Measurements from ENCODE around the gene TOX4. TPM values are rescaled to one million over a fixed set of nuclear protein-coding genes. Genes with fewer than 3 reads are reported as not detected.
"Not testable (repeated sequence)": the region's sequence is repeated elsewhere in the genome, so short reads cannot be mapped to it uniquely, and the experiment has no call there.

Gene TOX4
- total RNA-seq, 1 experiment from 2014 or later, result 78.8 TPM

DNA sequence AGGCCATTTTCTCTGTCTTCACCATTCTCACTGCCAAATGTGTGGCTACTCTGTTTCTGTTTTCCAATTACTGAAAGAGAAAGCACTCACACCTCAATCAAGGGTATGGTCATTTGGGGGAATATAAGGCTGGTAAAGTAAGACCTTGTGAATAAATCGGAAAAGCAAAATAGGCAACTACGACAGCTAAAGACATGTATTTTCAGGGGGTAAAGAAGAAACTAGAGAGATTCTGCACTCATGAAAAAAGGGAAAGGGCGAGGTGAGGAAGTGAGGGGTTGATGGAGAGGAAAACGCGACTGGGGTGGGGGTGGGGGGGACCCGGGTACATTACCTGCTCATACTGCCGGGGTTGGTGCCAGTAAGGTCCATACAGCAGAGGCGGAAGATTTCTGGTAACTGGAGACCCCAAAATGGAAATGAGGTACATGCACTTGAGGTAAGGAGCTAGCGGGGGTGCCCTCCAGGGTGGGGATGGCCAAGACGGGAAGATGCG is 40.4 kb upstream of the TOX4 start:
- Mint-ChIP-seq H3K4me3 (ENCODE audit: unreplicated experiment) (peak overlapping the region; percentile 96), H3K27me3 (ENCODE audit: insufficient read depth, unreplicated experiment) (no peaks in the 10 kb centered on the region), H3K27ac (ENCODE audit: unreplicated experiment) (peak overlapping the region; percentile 94), H3K9me3 (ENCODE audit: unreplicated experiment) (no peaks in the 10 kb centered on the region), H3K4me1 (ENCODE audit: low read depth, unreplicated experiment) (peaks cover 13% of the 10 kb centered on the region), H3K36me3 (ENCODE audit: insufficient read depth, unreplicated experiment) (peaks cover 46% of the 10 kb centered on the region)
- CTCF ChIA-PET, result interaction anchor here (0.6 to 1.2 kb wide), 4 partner anchors 19 to 1277 kb away, joined by 3 to 17 read pairs (median 6); partner anchors contain the start of gene CHD8
- intact Hi-C loops (cut with micrococcal nuclease; ENCODE audit: unreplicated experiment), result loop anchor here (1.0 kb wide), 4 partner anchors 20 to 121 kb away; partner anchors contain the start of genes CHD8 and TOX4
- peaks cover 10% of the 10 kb centered on the region for H3K4me1 ChIP-seq
- H3K27me3 ChIP-seq (replicated peaks; ENCODE audit: control insufficient read depth, insufficient read depth, low read length), result no peaks in the 10 kb centered on the region
- no TSS peak for BruUV-seq (replicated peaks)
- TF ChIP-seq, protein P1, sequence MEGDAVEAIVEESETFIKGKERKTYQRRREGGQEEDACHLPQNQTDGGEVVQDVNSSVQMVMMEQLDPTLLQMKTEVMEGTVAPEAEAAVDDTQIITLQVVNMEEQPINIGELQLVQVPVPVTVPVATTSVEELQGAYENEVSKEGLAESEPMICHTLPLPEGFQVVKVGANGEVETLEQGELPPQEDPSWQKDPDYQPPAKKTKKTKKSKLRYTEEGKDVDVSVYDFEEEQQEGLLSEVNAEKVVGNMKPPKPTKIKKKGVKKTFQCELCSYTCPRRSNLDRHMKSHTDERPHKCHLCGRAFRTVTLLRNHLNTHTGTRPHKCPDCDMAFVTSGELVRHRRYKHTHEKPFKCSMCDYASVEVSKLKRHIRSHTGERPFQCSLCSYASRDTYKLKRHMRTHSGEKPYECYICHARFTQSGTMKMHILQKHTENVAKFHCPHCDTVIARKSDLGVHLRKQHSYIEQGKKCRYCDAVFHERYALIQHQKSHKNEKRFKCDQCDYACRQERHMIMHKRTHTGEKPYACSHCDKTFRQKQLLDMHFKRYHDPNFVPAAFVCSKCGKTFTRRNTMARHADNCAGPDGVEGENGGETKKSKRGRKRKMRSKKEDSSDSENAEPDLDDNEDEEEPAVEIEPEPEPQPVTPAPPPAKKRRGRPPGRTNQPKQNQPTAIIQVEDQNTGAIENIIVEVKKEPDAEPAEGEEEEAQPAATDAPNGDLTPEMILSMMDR (IDR thresholded peaks at IDR 0.05; ENCODE audit: insufficient read depth in 1 of 2, low read depth in 1 of 2, low read length in 1 of 2, severe bottlenecking in 1 of 2, unreplicated experiment in 1 of 2), result no peak
- POLR2A ChIA-PET, result interaction anchor here (0.6 to 1.2 kb wide), 6 partner anchors 12 to 90 kb away, joined by 3 to 35 read pairs (median 4); partner anchors contain the start of genes CHD8 and SALL2
- DNase-seq, result no peak
- H3K9me3 ChIP-seq, result no peaks in the 10 kb centered on the region
- no peaks in the 10 kb centered on the region; the same call in 1 of the 2 replicates for H3K36me3 ChIP-seq (ENCODE audit: control insufficient read depth, insufficient read depth, low read length)
- H3K4me3 ChIP-seq (ENCODE audit: low read depth, low read length), result peak overlapping the region; percentile 93

DNA sequence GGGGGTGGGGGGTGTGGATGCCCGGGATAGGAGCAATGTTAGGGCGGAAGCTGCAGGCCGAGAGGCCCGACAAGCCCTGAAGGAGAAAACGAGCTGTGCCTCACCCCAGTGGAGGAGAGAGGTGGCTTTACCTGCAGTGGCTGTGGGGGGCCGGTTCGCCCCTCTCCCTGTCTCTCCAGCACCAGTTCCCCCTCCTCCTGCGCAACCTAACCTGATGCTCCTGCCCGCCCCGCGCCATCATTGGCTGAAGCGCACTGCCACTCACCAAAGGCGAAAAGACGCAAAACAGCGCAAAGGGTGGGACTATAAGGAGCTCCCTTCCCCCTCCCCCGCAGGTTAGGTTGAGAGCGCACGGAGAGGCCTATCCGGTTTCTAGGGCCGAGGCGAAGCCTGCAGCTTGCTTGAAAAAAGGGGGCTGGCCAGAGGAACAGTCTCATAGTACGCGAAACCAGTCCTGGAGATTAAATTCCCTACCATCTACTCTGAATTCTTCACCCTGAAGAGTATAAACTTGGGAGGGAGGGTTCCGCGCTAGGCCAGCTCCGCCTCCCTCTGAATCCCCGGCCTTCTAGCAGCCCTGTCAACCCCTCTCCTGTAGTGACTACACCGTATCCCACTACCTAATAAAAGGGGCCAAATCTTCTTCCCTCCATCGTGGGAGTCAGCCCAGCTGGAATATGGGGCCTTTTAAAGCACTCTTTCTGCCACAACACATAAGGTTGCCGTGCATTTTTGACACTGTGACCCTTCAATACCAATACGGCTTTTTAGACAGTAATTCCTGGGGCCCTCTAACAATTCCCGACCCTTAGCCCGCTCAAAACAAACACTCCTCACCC is 39.7 kb upstream of the TOX4 start:
- intact Hi-C loops (cut with micrococcal nuclease; ENCODE audit: unreplicated experiment), result loop anchor here (1.0 kb wide), 4 partner anchors 19 to 120 kb away; partner anchors contain the start of genes CHD8 and TOX4
- CTCF ChIA-PET, result interaction anchor here (0.6 to 1.2 kb wide), 7 partner anchors 19 to 1276 kb away, joined by 3 to 17 read pairs (median 3); partner anchors contain the start of gene CHD8
- peaks cover 10% of the 10 kb centered on the region for H3K4me1 ChIP-seq
- H3K4me1 Mint-ChIP-seq (ENCODE audit: low read depth, unreplicated experiment), result peaks cover 13% of the 10 kb centered on the region
- DNase-seq, result peak; percentile 99
- BruUV-seq (replicated peaks), result TSS peak; percentile 70
- H3K36me3 ChIP-seq (ENCODE audit: control insufficient read depth, insufficient read depth, low read length), result no peaks in the 10 kb centered on the region; the same call in 1 of the 2 replicates
- peak overlapping the region; percentile 93 for H3K4me3 ChIP-seq (ENCODE audit: low read depth, low read length)
- H3K27me3 ChIP-seq (replicated peaks; ENCODE audit: control insufficient read depth, insufficient read depth, low read length), result no peaks in the 10 kb centered on the region
- POLR2A ChIA-PET, result interaction anchor here (0.6 to 1.2 kb wide), 7 partner anchors 12 to 219 kb away, joined by 3 to 35 read pairs (median 4); partner anchors contain the start of genes CHD8 and SALL2
- H3K4me3 Mint-ChIP-seq (ENCODE audit: unreplicated experiment), result peak overlapping the region; percentile 96
- H3K27ac Mint-ChIP-seq (ENCODE audit: unreplicated experiment), result peak overlapping the region; percentile 94
- peaks cover 44% of the 10 kb centered on the region for H3K36me3 Mint-ChIP-seq (ENCODE audit: insufficient read depth, unreplicated experiment)
- TF ChIP-seq, protein P1 (IDR thresholded peaks at IDR 0.05; ENCODE audit: insufficient read depth in 1 of 2, low read depth in 1 of 2, low read length in 1 of 2, severe bottlenecking in 1 of 2, unreplicated experiment in 1 of 2), result no peak
- H3K9me3 ChIP-seq, result no peaks in the 10 kb centered on the region
- H3K9me3 Mint-ChIP-seq (ENCODE audit: unreplicated experiment), result no peaks in the 10 kb centered on the region
- H3K27me3 Mint-ChIP-seq (ENCODE audit: insufficient read depth, unreplicated experiment), result no peaks in the 10 kb centered on the region

DNA sequence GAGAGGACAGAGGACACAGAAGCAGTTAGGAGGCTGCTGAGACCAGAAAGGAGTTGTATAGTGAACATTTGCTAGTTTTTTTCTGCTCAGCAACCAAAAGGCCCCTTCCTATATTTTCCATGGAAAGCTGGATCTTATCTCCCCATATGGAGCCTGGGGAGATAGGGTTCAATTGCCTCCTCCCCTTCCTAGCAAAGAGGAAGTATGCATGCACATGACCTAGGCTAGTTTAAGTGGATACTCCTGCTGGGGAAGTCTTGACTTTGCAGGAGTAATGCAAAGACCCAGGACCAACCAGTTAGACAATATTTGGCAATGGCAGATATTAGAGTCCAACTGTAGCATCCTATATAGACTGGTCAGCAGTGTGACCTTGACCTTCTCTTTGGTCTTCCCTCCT is 36.1 kb upstream of the TOX4 start:
- peaks cover 7% of the 10 kb centered on the region for H3K4me1 Mint-ChIP-seq (ENCODE audit: low read depth, unreplicated experiment)
- BruUV-seq (replicated peaks), result no TSS peak
- intact Hi-C loops (cut with micrococcal nuclease; ENCODE audit: unreplicated experiment), result no loop called here
- ChIA-PET POLR2A (no interaction called here), CTCF (no interaction called here)
- TF ChIP-seq, protein P1 (IDR thresholded peaks at IDR 0.05; ENCODE audit: insufficient read depth in 1 of 2, low read depth in 1 of 2, low read length in 1 of 2, severe bottlenecking in 1 of 2, unreplicated experiment in 1 of 2), result no peak
- H3K36me3 Mint-ChIP-seq (ENCODE audit: insufficient read depth, unreplicated experiment), result peaks cover 25% of the 10 kb centered on the region
- H3K4me3 Mint-ChIP-seq (ENCODE audit: unreplicated experiment), result no peak overlapping the region
- H3K9me3 ChIP-seq, result no peaks in the 10 kb centered on the region
- H3K36me3 ChIP-seq (ENCODE audit: control insufficient read depth, insufficient read depth, low read length), result no peaks in the 10 kb centered on the region; the same call in 1 of the 2 replicates
- H3K27me3 ChIP-seq (replicated peaks; ENCODE audit: control insufficient read depth, insufficient read depth, low read length), result no peaks in the 10 kb centered on the region
- no peak for DNase-seq
- no peak overlapping the region for H3K27ac Mint-ChIP-seq (ENCODE audit: unreplicated experiment)
- no peaks in the 10 kb centered on the region for H3K9me3 Mint-ChIP-seq (ENCODE audit: unreplicated experiment)
- H3K4me1 ChIP-seq, result peaks cover 10% of the 10 kb centered on the region
- no peaks in the 10 kb centered on the region for H3K27me3 Mint-ChIP-seq (ENCODE audit: insufficient read depth, unreplicated experiment)
- H3K4me3 ChIP-seq (ENCODE audit: low read depth, low read length), result no peak overlapping the region

DNA sequence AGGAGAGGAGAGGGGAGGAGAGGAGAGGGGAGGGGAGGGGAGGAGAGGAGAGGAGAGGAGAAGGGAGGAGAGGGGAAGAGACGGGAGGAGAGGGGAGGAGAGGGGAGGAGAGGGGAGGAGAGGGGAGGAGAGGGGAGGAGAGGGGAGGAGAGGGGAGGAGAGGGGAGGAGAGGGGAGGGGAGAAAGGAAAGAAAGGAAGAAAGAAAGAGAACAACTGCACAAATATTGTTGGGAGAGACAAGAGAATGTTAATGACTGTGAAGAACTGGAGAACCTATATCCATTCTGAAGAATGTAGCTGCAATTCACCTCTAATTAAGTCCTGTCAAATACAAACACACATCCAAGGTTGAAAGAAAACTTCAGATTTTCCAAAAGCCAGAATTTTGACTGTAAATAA is 34.3 kb upstream of the TOX4 start:
- intact Hi-C loops (cut with micrococcal nuclease; ENCODE audit: unreplicated experiment); H3K36me3 ChIP-seq (ENCODE audit: control insufficient read depth, insufficient read depth, low read length); H3K9me3 ChIP-seq; POLR2A ChIA-PET; H3K27ac Mint-ChIP-seq (ENCODE audit: unreplicated experiment); DNase-seq; H3K4me1 Mint-ChIP-seq (ENCODE audit: low read depth, unreplicated experiment); H3K4me3 Mint-ChIP-seq (ENCODE audit: unreplicated experiment); BruUV-seq (replicated peaks); H3K4me1 ChIP-seq; H3K27me3 ChIP-seq (replicated peaks; ENCODE audit: control insufficient read depth, insufficient read depth, low read length); CTCF ChIA-PET; H3K27me3 Mint-ChIP-seq (ENCODE audit: insufficient read depth, unreplicated experiment); H3K9me3 Mint-ChIP-seq (ENCODE audit: unreplicated experiment); H3K4me3 ChIP-seq (ENCODE audit: low read depth, low read length): not testable (repeated sequence)
- peaks cover 21% of the 10 kb centered on the region for H3K36me3 Mint-ChIP-seq (ENCODE audit: insufficient read depth, unreplicated experiment)

Measured in Caco-2 (cell line).